H1 (cell line): ENCODE results near the gene ACRV1. TPM values are rescaled to one million over a fixed set of nuclear protein-coding genes. Genes with fewer than 3 reads are reported as not detected.

Experiments used
- CTCF ChIA-PET: fragments of 300-600 bp; sonication (Branson Sonifier 250); formaldehyde crosslinking; loops from one replicate; lab custom pipeline; 2021; ENCODE audit not compliant: partially characterized antibody; lab: Charles Lee
- POLR2A ChIA-PET: fragments of 300-600 bp; sonication (Branson Sonifier 250); formaldehyde crosslinking; loops from one replicate; lab custom pipeline; 2021; ENCODE audit warnings: inconsistent platforms; ENCODE audit not compliant: partially characterized antibody; lab: Charles Lee
- DNase-seq, 2 experiments: peaks; one replicate each; pipeline versions ENCODE4 v3.0.0 to v3.0.0-alpha.2; 2010 to 2022; ENCODE audit warnings: low spot score in 2 of 2, low read depth in 1 of 2, mixed read lengths in 1 of 2
- FAIRE-seq: peaks from 2 replicates; lab custom pipeline; 2011; peaks lifted over from hg19 to GRCh38; lab: Jason Lieb, UNC
- H2AFZ ChIP-seq: 2 replicates; pipeline ENCODE4 v1.8.1; 2012; ENCODE audit warnings: low read length, inconsistent platforms
- H2AK5ac ChIP-seq: 2 replicates; pipeline ENCODE4 v1.6.1; 2013; ENCODE audit warnings: low read depth, low read length
- H2BK120ac ChIP-seq: replicated peaks from 2 replicates; pipeline ENCODE3; 2013; ENCODE audit warnings: low read depth, low read length, inconsistent platforms
- H2BK12ac ChIP-seq: 2 replicates; pipeline ENCODE4 v1.6.1; 2013; ENCODE audit warnings: low read depth, low read length
- H2BK15ac ChIP-seq: 2 replicates; pipeline ENCODE4 v1.6.1; 2013; ENCODE audit warnings: low read length
- H2BK20ac ChIP-seq: 2 replicates; pipeline ENCODE4 v1.6.1; 2013; ENCODE audit warnings: low read length
- H2BK5ac ChIP-seq: 2 replicates; pipeline ENCODE4 v1.6.1; 2013; ENCODE audit warnings: low read depth, low read length
- H3K14ac ChIP-seq: 2 replicates; pipeline ENCODE4 v1.6.1; 2013; ENCODE audit warnings: inconsistent platforms; ENCODE audit not compliant: insufficient read length
- H3K18ac ChIP-seq: 2 replicates; pipeline ENCODE4 v1.6.1; 2013; ENCODE audit warnings: low read length; ENCODE audit errors: extremely low read depth
- H3K23ac ChIP-seq: 2 replicates; pipeline ENCODE4 v1.6.1; 2013; ENCODE audit warnings: inconsistent platforms; ENCODE audit not compliant: insufficient read length
- H3K23me2 ChIP-seq: 2 replicates; pipeline ENCODE4 v1.6.1; 2013; ENCODE audit warnings: low read depth, low read length
- H3K27ac ChIP-seq: 2 replicates; pipeline ENCODE4 v1.6.1; 2011; ENCODE audit warnings: low read depth, low read length, inconsistent platforms
- H3K27me3 ChIP-seq, 4 experiments: replicated peaks in 1 of 4; 1 replicate in 1 of 4; 2 replicates in 3 of 4; pipeline versions ENCODE4 v1.6.1 to v1.8.1; 2011 to 2013; ENCODE audit warnings: low read length in 3 of 4, mild to moderate bottlenecking in 3 of 4, inconsistent platforms in 2 of 4, mixed read lengths in 2 of 4, moderate library complexity in 1 of 4; ENCODE audit not compliant: control insufficient read depth in 3 of 4, insufficient read depth in 3 of 4; ENCODE audit errors: extremely low read depth in 1 of 4
- H3K36me3 ChIP-seq, 4 experiments: 2 replicates each; pipeline versions ENCODE4 v1.6.1 to v1.8.1; 2011 to 2013; ENCODE audit warnings: mild to moderate bottlenecking in 4 of 4, low read length in 3 of 4, moderate library complexity in 2 of 4, control low read depth in 1 of 4, inconsistent platforms in 1 of 4; ENCODE audit not compliant: insufficient read depth in 4 of 4, control insufficient read depth in 2 of 4
- H3K4ac ChIP-seq: replicated peaks from 2 replicates; pipeline ENCODE3; 2013; ENCODE audit warnings: low read length, low read depth, mixed read lengths, inconsistent platforms; ENCODE audit not compliant: insufficient read length
- H3K4me1 ChIP-seq, 4 experiments: replicated peaks in 1 of 4; 1 replicate in 1 of 4; 2 replicates in 3 of 4; pipeline versions ENCODE4 v1.6.1 to v1.8.1; 2011 to 2013; ENCODE audit warnings: low read length in 3 of 4, inconsistent platforms in 2 of 4, mixed read lengths in 1 of 4; ENCODE audit not compliant: insufficient read depth in 4 of 4, control insufficient read depth in 3 of 4
- H3K4me2 ChIP-seq, 2 experiments: 2 replicates each; pipeline versions ENCODE4 v1.6.1 to v1.8.1; 2011 to 2013; ENCODE audit warnings: low read depth in 2 of 2, low read length in 2 of 2, control low read depth in 1 of 2, inconsistent platforms in 1 of 2, mild to moderate bottlenecking in 1 of 2; ENCODE audit not compliant: insufficient read depth in 1 of 2
- H3K4me3 ChIP-seq, 4 experiments: fragments of 200-600, 300-600 bp in 1 of 4; sonication (generic), shearing (Covaris generic), sonication (Bioruptor Twin) in 1 of 4; 2 replicates each; pipeline versions ENCODE4 v1.5.1 to v1.8.1; 2011 to 2016; ENCODE audit warnings: low read length in 4 of 4, low read depth in 3 of 4, control low read depth in 2 of 4, inconsistent platforms in 2 of 4, mild to moderate bottlenecking in 2 of 4, mixed read lengths in 1 of 4, moderate library complexity in 1 of 4; ENCODE audit not compliant: insufficient read depth in 2 of 4; ENCODE audit errors: extremely low read depth in 1 of 4
- H3K56ac ChIP-seq: replicated peaks from 2 replicates; pipeline ENCODE3; 2013; ENCODE audit warnings: low read depth, mild to moderate bottlenecking, mixed read lengths, low read length, inconsistent platforms; ENCODE audit not compliant: insufficient read length
- H3K79me1 ChIP-seq: 2 replicates; pipeline ENCODE4 v1.6.1; 2013; ENCODE audit warnings: low read depth, low read length, control low read depth
- H3K79me2 ChIP-seq, 2 experiments: 2 replicates each; pipeline versions ENCODE4 v1.6.1 to v1.8.1; 2012 to 2013; ENCODE audit warnings: low read length in 2 of 2, mild to moderate bottlenecking in 2 of 2, inconsistent platforms in 1 of 2; ENCODE audit not compliant: insufficient read depth in 2 of 2, control insufficient read depth in 1 of 2
- H3K9ac ChIP-seq, 4 experiments: replicated peaks in 1 of 4; 1 replicate in 1 of 4; 2 replicates in 3 of 4; pipeline versions ENCODE4 v1.6.1 to v1.8.1; 2011 to 2013; ENCODE audit warnings: low read depth in 3 of 4, low read length in 3 of 4, control low read depth in 2 of 4, mild to moderate bottlenecking in 2 of 4, moderate library complexity in 2 of 4, inconsistent platforms in 1 of 4; ENCODE audit errors: extremely low read depth in 1 of 4
- H3K9me3 ChIP-seq, 2 experiments: 2 replicates each; pipeline versions ENCODE4 v1.6.1 to v1.8.1; 2012 to 2013; ENCODE audit warnings: mild to moderate bottlenecking in 2 of 2, moderate library complexity in 2 of 2, control low read depth in 1 of 2, inconsistent platforms in 1 of 2, low read depth in 1 of 2, low read length in 1 of 2, mixed read lengths in 1 of 2; ENCODE audit not compliant: insufficient read depth in 2 of 2
- H4K20me1 ChIP-seq, 2 experiments: replicated peaks in 1 of 2; 2 replicates each; pipeline versions ENCODE3 to v1.8.1; 2011 to 2013; ENCODE audit warnings: inconsistent platforms in 2 of 2, low read length in 2 of 2, mild to moderate bottlenecking in 1 of 2; ENCODE audit not compliant: insufficient read depth in 2 of 2, control insufficient read depth in 1 of 2
- H4K5ac ChIP-seq: 2 replicates; pipeline ENCODE4 v1.6.1; 2013; ENCODE audit warnings: low read length, low read depth, mixed read lengths, inconsistent platforms; ENCODE audit not compliant: insufficient read length
- H4K8ac ChIP-seq: 2 replicates; pipeline ENCODE4 v1.8.0; 2013; ENCODE audit warnings: mild to moderate bottlenecking, moderate library complexity, low read length, inconsistent platforms; ENCODE audit not compliant: insufficient read depth; ENCODE audit errors: extremely low read depth
- H4K91ac ChIP-seq: replicated peaks from 2 replicates; pipeline ENCODE3; 2013; ENCODE audit warnings: low read length, mixed read lengths, inconsistent platforms; ENCODE audit not compliant: insufficient read length
- TAF7 ChIP-seq: optimal IDR thresholded peaks from 2 replicates; pipeline ENCODE3; 2011; ENCODE audit warnings: low read depth, mild to moderate bottlenecking, inconsistent platforms, low read length, moderate library complexity, borderline replicate concordance
- WGBS, 2 experiments: shearing (Covaris generic) in 1 of 2; methylation state at CpG; one replicate each; pipeline versions ENCODE4 v1.1.6 to v1.1.7; 2013 to 2015; ENCODE audit warnings: low lambda C conversion rate in 2 of 2, mixed read lengths in 2 of 2, inconsistent platforms in 1 of 2, low coverage in 1 of 2, missing lambda C conversion rate in 1 of 2; ENCODE audit not compliant: insufficient replicate concordance in 2 of 2, insufficient coverage in 1 of 2, insufficient read length in 1 of 2; ENCODE audit errors: extremely low coverage in 1 of 2, missing lambda C conversion rate in 1 of 2; 5-methylcytosine and 5-hydroxymethylcytosine counted together
- polyA plus RNA-seq, 7 experiments: library from polyadenylated mRNA; depleted of rRNA in 3 of 7; stranded (reverse) in 5 of 7; unstranded in 2 of 7; fragments of >200 nt in 5 of 7; fragments of 200-250 nt in 2 of 7; gene quantifications; 1 replicate in 5 of 7; 2 replicates in 1 of 7; 4 replicates in 1 of 7; pipeline versions ENCODE4 v1.2.1 to v1.2.3, GENCODE V29; 2011 to 2013; ENCODE audit warnings: missing spikeins in 2 of 7, mixed read lengths in 2 of 7
- total RNA-seq: library from RNA; stranded (reverse); fragmentation: NEBNext Ultra II Directional; extraction: Animal tissue kit (Norgen Biotek cat#: 25700); gene quantifications from 2 replicates; pipeline ENCODE4 v1.2.1, GENCODE V29; 2021

ACRV1 gene
- total and polyA plus RNA-seq, 2 of the 8 experiments (the other 6 are each of a cell fraction or from before 2014, with no cell fraction given) = 0.06 TPM; not detected in 1

DNA sequence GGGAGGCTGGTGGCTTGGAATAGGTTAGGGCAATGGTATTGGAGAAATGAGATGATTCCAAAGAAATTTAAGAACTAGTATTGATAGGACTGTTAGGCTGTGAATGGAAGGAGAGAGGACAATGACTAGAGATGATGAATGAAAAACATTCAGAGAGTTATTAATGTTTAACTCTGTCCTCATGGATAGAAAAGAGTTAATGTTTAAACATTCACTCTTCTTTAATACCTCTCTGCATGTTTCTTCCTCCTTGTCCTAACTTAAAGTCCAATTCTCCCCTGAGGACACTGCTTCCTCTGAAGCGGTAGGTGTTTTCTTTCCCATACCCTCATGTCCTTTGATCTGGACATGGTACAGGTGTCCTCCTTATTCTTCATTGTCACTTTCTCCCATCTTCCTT lies 42.3 kb downstream of the ACRV1 start:
- Histone ChIP-seq H3K4me3 (no peak overlapping the region), H3K18ac (no peak overlapping the region), H4K20me1 (peaks cover 1 to 3% of the 10 kb centered on the region in 2 experiments), H3K9ac (no peak overlapping the region), H3K36me3 (peaks cover 18 to 89% (median 65%) of the 10 kb centered on the region in 4 experiments), H3K27ac (no peak overlapping the region), H2BK120ac (no peak overlapping the region), H3K9me3 (no peaks in the 10 kb centered on the region), H2BK20ac (no peak overlapping the region), H2BK5ac (no peak overlapping the region), H3K79me2 (no peaks in the 10 kb centered on the region), H3K23me2 (no peaks in the 10 kb centered on the region), H3K56ac (no peak overlapping the region), H2AK5ac (no peak overlapping the region), H3K4ac (no peak overlapping the region), H3K4me1 (no peaks in the 10 kb centered on the region), H2BK15ac (no peak overlapping the region), H3K27me3 (no peaks in the 10 kb centered on the region), H2BK12ac (no peak overlapping the region), H3K79me1 (no peaks in the 10 kb centered on the region), H3K14ac (no peak overlapping the region), H3K4me2 (no peak overlapping the region), H2AFZ (no peak overlapping the region), H4K91ac (no peak overlapping the region), H4K8ac (no peak overlapping the region), H4K5ac (no peak overlapping the region), H3K23ac (no peak overlapping the region)
- DNase-seq (no peak), FAIRE-seq (no peak)
- POLR2A ChIA-PET = interaction anchor here (1.0 kb wide), 1 partner anchor 14 kb away, joined by 5 read pairs; the partner anchor contains the start of gene CHEK1
- WGBS, 2 experiments = 96% methylated on average over 1 of the region's 1 CpG; no CpG with 5 or more reads in 1 of the 2 experiments
- no peak for TF ChIP-seq TAF7
- CTCF ChIA-PET = interaction anchor here (1.5 kb wide), 1 partner anchor 13 kb away, joined by 4 read pairs; no protein-coding TSS in a partner anchor
